ENCODE measurements around the gene PRKAR1A. TPM values are rescaled to one million over a fixed set of nuclear protein-coding genes. Genes with fewer than 3 reads are reported as not detected.
A peak's percentile ranks its signal among the peaks of the same experiment; 100 is the strongest.

The PRKAR1A gene
- total RNA-seq, 1 donor from 2014 or later: 226 TPM

DNA sequence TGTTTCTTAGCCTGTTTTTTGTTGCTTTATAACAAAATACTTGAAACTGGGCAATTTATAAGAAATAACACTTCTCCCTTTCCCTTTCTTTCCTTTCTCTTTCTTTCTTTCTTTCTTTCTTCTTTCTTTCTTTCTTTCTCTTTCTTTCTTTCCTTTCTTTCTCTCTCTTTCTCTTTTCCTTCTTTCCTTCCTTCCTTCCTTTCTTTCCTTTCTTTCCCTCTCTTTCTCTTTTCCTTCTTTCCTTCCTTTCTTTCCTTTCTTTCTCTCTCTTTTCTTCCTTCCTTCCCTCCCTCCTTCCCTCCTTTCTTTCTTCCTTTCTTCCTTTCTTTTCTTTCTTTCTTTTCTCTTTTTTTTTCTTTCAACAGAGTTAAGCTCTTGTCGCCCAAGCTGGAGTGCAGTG lies 61.1 kb downstream of the PRKAR1A start:
- DNase-seq (ENCODE audit: low read depth) (no peak), FAIRE-seq (no peak)
- Histone ChIP-seq H3K36me3 (ENCODE audit: control insufficient read depth, insufficient read depth, low read length) (no peaks in the 10 kb centered on the region), H3K27me3 (ENCODE audit: control insufficient read depth, insufficient read depth, low read length) (no peaks in the 10 kb centered on the region), H3K4me3 (ENCODE audit: low read depth, low read length) (no peak overlapping the region)
- TF ChIP-seq, protein P1, sequence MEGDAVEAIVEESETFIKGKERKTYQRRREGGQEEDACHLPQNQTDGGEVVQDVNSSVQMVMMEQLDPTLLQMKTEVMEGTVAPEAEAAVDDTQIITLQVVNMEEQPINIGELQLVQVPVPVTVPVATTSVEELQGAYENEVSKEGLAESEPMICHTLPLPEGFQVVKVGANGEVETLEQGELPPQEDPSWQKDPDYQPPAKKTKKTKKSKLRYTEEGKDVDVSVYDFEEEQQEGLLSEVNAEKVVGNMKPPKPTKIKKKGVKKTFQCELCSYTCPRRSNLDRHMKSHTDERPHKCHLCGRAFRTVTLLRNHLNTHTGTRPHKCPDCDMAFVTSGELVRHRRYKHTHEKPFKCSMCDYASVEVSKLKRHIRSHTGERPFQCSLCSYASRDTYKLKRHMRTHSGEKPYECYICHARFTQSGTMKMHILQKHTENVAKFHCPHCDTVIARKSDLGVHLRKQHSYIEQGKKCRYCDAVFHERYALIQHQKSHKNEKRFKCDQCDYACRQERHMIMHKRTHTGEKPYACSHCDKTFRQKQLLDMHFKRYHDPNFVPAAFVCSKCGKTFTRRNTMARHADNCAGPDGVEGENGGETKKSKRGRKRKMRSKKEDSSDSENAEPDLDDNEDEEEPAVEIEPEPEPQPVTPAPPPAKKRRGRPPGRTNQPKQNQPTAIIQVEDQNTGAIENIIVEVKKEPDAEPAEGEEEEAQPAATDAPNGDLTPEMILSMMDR (IDR thresholded peaks at IDR 0.05; ENCODE audit: insufficient read depth, low read length, severe bottlenecking): no peak

DNA sequence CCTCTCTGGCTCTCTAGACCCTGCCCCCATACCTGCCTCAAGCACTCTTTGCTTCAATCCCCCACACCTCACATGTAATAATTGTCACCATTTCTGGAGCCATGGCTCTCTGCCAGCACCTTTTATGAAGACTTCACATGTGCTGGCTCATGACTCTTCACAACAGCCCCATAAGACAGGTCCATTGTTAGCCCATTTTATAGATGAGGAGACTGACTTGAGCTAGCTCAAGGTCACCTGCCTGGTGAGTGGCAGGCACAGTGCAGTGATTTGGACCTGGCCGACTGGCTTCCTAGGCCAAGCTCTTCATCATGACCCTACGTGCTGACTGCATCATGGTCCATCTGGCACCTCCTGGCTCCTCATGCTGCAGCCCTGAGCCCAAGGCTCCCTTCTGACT lies 63.9 kb downstream of the PRKAR1A start:
- Histone ChIP-seq H3K36me3 (ENCODE audit: control insufficient read depth, insufficient read depth, low read length) (no peaks in the 10 kb centered on the region), H3K27me3 (ENCODE audit: control insufficient read depth, insufficient read depth, low read length) (no peaks in the 10 kb centered on the region), H3K4me3 (ENCODE audit: low read depth, low read length) (no peak overlapping the region)
- FAIRE-seq (no peak), DNase-seq (ENCODE audit: low read depth) (no peak)
- TF ChIP-seq, protein P1 (IDR thresholded peaks at IDR 0.05; ENCODE audit: insufficient read depth, low read length, severe bottlenecking): no peak

DNA sequence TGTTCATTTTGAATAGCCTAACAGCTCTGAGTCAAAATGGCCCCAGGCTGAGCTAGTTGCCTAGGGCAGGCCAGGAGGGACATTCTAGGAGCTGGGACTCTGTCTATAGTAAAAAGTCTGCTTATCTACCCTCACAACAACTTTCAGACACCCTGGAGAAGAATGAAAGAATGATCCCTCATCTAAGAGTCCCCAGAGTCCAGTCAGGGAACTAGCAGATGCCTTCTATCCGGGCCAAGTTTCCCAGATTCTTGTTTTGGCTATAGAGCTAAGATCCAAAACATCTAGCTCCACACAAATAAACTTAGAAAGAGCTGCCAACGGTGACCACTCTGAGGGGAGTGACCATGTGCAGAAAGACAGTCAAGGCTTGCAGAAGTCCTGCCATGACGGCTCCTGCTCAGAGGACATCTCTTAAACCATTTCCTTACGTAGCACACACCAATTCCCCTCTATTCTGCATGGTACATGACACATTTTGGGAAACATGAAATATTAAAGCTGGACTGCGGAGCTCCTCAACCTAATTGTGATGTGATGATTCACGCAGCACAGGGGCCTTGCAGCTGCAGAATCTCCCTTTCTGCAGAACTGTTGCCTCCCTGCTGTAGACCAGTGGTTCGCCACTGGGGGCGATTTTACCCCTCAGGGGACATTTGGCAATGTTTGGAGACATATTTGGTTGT lies 64.7 kb downstream of the PRKAR1A start:
- no peaks in the 10 kb centered on the region for H3K36me3 ChIP-seq (ENCODE audit: control insufficient read depth, insufficient read depth, low read length)
- peak; percentile 22 for DNase-seq (ENCODE audit: low read depth)
- TF ChIP-seq, protein P1 (IDR thresholded peaks at IDR 0.05; ENCODE audit: insufficient read depth, low read length, severe bottlenecking): no peak
- no peak for FAIRE-seq
- no peak overlapping the region for H3K4me3 ChIP-seq (ENCODE audit: low read depth, low read length)
- no peaks in the 10 kb centered on the region for H3K27me3 ChIP-seq (ENCODE audit: control insufficient read depth, insufficient read depth, low read length)

DNA sequence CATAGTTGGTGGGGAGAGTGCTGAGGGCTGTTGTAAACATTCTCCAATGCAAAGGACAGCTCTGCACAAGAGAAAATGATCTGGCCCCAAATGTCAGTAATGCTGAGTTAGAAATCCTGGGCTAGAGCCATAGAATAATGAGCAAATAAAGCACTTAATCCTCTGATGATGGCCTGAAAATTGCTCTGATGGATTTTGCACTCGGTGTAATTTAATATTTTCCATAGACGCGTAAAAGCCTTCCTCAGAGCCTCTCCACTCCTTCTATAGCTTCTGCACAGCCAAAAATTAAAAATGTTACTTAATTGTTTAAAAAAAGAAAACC lies 65.2 kb downstream of the PRKAR1A start:
- H3K36me3 ChIP-seq (ENCODE audit: control insufficient read depth, insufficient read depth, low read length): no peaks in the 10 kb centered on the region
- DNase-seq (ENCODE audit: low read depth) (no peak), FAIRE-seq (no peak)
- TF ChIP-seq, protein P1 (IDR thresholded peaks at IDR 0.05; ENCODE audit: insufficient read depth, low read length, severe bottlenecking): no peak
- H3K27me3 ChIP-seq (ENCODE audit: control insufficient read depth, insufficient read depth, low read length): no peaks in the 10 kb centered on the region
- no peak overlapping the region for H3K4me3 ChIP-seq (ENCODE audit: low read depth, low read length)

DNA sequence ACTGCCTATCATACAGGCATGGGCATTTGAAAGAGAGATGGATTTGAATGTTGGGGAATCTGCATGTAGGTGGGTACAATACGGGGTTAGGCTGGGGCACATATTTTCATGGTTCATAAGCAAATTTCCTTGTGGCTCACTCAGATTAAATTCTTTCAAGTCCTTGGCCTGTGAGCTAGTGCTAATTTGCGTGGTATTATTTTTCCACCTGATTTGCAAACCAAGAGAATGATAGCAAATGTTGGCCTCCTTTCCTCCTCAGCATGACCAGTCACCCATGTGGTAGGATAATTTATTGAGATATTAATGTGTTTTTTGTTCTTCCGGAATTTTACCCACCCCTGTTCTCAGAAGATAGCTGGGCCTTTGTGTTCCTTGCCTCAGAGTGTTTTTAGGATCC lies 66.0 kb downstream of the PRKAR1A start:
- Histone ChIP-seq H3K27me3 (ENCODE audit: control insufficient read depth, insufficient read depth, low read length) (no peaks in the 10 kb centered on the region), H3K36me3 (ENCODE audit: control insufficient read depth, insufficient read depth, low read length) (no peaks in the 10 kb centered on the region), H3K4me3 (ENCODE audit: low read depth, low read length) (no peak overlapping the region)
- TF ChIP-seq, protein P1 (IDR thresholded peaks at IDR 0.05; ENCODE audit: insufficient read depth, low read length, severe bottlenecking): no peak
- DNase-seq (ENCODE audit: low read depth) (no peak), FAIRE-seq (no peak)
